HG03469 (cell line): ENCODE results near the gene TAGLN2.

Experiments
- ATAC-seq: cut with Tn5 transposase; IDR thresholded peaks from one replicate; pipeline ENCODE4 v1.9.1; 2021; ENCODE audit warnings: mild to moderate bottlenecking, moderate library complexity, moderate number of reproducible peaks; ENCODE audit not compliant: unreplicated experiment

Gene TAGLN2

DNA sequence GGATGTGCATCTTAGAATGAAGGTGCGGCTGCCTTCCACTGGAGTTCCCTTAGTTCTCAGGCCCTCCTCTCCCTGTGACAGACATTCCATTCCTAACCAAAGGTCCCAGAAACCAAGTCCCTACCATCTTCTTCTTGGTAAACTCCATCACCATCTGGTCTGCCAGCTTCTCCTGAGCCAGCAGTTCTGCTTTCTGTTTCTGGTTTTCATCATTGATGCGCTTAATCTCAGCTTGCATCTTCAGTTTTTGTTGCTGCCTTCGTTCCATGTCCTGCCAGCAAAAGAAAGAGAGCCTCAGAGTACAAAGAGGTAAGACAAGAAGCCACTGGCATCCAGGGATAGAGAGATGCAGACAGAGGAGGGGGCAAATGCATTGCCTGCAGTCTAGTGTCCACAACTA is 44.9 kb downstream of the TAGLN2 start:
- ATAC-seq = no peak

DNA sequence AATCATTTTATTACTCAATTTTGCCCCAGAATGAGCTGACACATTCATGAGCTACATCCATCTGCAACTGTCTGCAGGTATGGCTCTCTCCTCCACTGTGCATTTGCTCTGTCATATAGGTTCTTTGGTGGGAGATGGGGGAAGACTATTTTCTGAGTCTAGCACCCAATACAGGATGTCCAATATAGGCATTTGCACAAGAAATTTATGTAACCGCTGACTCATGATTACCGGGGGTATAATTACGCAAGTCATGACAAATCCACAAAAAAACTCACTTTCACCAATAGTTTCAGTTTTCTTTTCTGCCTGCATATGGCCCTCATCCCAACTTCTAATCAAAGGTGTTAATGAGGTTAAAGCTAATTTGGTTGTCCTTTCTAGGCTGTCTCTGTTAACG is 45.3 kb downstream of the TAGLN2 start:
- ATAC-seq = no peak

GRCh38 chr1:159879136-159879535 is 46.2 kb downstream of the TAGLN2 start:
- no peak for ATAC-seq

GRCh38 chr1:159877695-159878444 is 47.4 kb downstream of the TAGLN2 start:
- ATAC-seq = no peak

DNA sequence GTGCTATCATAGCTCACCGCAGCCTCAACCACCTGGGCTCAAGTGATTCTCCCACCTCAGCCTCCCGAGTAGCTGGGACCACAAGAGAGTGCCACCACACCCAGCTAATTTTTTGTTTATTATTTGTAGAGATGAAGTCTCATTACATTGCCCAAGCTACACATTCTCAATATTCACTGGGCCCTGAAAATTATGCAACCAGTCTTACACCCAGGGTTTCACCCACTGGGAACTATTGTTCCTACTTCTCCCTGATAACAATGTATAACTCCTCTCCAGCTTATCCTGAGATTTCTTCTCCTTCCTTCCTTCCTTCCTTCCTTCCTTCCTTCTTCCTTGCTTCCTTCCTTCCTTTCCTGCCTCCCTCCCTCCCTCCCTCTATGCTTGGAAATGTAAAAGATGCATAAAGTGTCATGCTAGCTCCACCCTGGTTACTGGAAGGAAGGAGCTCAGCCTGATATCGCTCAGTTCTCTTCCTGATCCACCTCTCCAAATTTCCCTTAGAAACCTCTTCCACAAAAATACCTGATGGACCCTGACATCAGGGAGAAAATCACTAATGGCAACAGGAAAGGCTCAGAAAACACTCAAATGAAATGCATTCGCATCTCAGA is 51.7 kb downstream of the TAGLN2 start:
- no peak for ATAC-seq

- no peak for ATAC-seq
Measured at GRCh38 chr1:159872891-159873290, 52.4 kb downstream of the TAGLN2 start.

- ATAC-seq = no peak
Measured at GRCh38 chr1:159870704-159871103, 54.6 kb downstream of the TAGLN2 start.

- no peak for ATAC-seq
Measured at GRCh38 chr1:159869607-159870006, 55.7 kb downstream of the TAGLN2 start.

DNA sequence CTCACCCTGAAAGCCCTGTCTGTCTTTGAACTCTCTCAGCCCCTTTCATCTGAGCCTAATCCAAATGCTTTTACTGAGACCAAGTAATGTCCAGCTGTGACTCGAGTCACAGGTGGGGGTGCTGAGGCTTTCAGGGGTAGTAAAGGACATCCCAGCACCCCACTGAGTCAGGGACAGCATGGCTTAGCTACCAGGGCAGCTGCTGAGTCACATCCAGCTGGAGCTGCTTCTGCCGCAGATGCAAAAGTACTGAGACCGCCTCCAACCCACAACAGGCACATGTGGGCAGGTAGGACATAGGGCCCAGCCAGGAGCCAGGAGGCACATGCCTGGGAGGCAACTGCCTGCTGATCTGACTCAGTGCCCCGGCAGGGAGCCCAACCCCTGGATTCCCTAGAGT is 56.1 kb downstream of the TAGLN2 start:
- peak; percentile 67 for ATAC-seq

- no peak for ATAC-seq
Measured at GRCh38 chr1:159868766-159869165, 56.5 kb downstream of the TAGLN2 start.
